Measurements from ENCODE around the gene NRP1. TPM values are rescaled to one million over a fixed set of nuclear protein-coding genes. Genes with fewer than 3 reads are reported as not detected.

NRP1 gene
- total RNA-seq, 2 experiments from 2014 or later, result 0.06 TPM; not detected in 1

- Mint-ChIP-seq H3K9me3 (no peaks in the 10 kb centered on the region), H3K27ac (no peak overlapping the region), H3K27me3 (peaks cover 18% of the 10 kb centered on the region), H3K4me3 (no peak overlapping the region), H3K4me1 (ENCODE audit: low read depth) (no peaks in the 10 kb centered on the region), H3K36me3 (ENCODE audit: low read depth) (no peaks in the 10 kb centered on the region)
- no peak for TF ChIP-seq CTCF (IDR thresholded peaks at IDR 0.05)
- H3K27ac ChIP-seq (ENCODE audit: low read depth in 1 of 2, low read length in 2 of 2), result no peak overlapping the region
- DNase-seq (no peak), ATAC-seq (ENCODE audit: poor library complexity) (no peak)
- CTCF ChIA-PET, result no interaction called here
- no peak overlapping the region for H3K4me3 ChIP-seq (ENCODE audit: low read length)
- POLR2A ChIA-PET, result no interaction called here
- H3K27me3 ChIP-seq (ENCODE audit: control insufficient read depth in 1 of 2, insufficient read depth in 2 of 2, low read length in 2 of 2), result peaks cover 2 to 6% of the 10 kb centered on the region in 2 experiments
- no peaks in the 10 kb centered on the region for H3K4me1 ChIP-seq (ENCODE audit: insufficient read depth, low read length)
- H3K9me3 ChIP-seq (ENCODE audit: control insufficient read depth in 1 of 2, insufficient read depth in 1 of 2, low read length in 2 of 2), result no peaks in the 10 kb centered on the region
- H3K36me3 ChIP-seq (ENCODE audit: insufficient read depth, low read length), result no peaks in the 10 kb centered on the region
- intact Hi-C loops (cut with DNase I, micrococcal nuclease), result no loop called here
Observed at GRCh38 chr10:33290321-33291052, 44.0 kb downstream of the NRP1 start.

GRCh38 chr10:33289776-33290175, 44.7 kb downstream of the NRP1 start:
- no peaks in the 10 kb centered on the region for H3K9me3 Mint-ChIP-seq
- TF ChIP-seq CTCF (IDR thresholded peaks at IDR 0.05), result no peak
- H3K27ac Mint-ChIP-seq, result no peak overlapping the region
- CTCF ChIA-PET, result no interaction called here
- H3K4me3 Mint-ChIP-seq, result no peak overlapping the region
- H3K36me3 Mint-ChIP-seq (ENCODE audit: low read depth), result no peaks in the 10 kb centered on the region
- H3K27ac ChIP-seq (ENCODE audit: low read depth in 1 of 2, low read length in 2 of 2), result no peak overlapping the region
- no peaks in the 10 kb centered on the region for H3K36me3 ChIP-seq (ENCODE audit: insufficient read depth, low read length)
- no peaks in the 10 kb centered on the region for H3K4me1 ChIP-seq (ENCODE audit: insufficient read depth, low read length)
- no peaks in the 10 kb centered on the region for H3K9me3 ChIP-seq (ENCODE audit: control insufficient read depth in 1 of 2, insufficient read depth in 1 of 2, low read length in 2 of 2)
- intact Hi-C loops (cut with DNase I, micrococcal nuclease), result no loop called here
- H3K27me3 Mint-ChIP-seq, result peaks cover 24% of the 10 kb centered on the region
- DNase-seq (no peak), ATAC-seq (ENCODE audit: poor library complexity) (no peak)
- peaks cover 2 to 6% of the 10 kb centered on the region in 2 experiments for H3K27me3 ChIP-seq (ENCODE audit: control insufficient read depth in 1 of 2, insufficient read depth in 2 of 2, low read length in 2 of 2)
- no peaks in the 10 kb centered on the region for H3K4me1 Mint-ChIP-seq (ENCODE audit: low read depth)
- no peak overlapping the region for H3K4me3 ChIP-seq (ENCODE audit: low read length)
- POLR2A ChIA-PET, result no interaction called here

GRCh38 chr10:33288127-33288526, 46.3 kb downstream of the NRP1 start:
- CTCF ChIA-PET, result interaction anchor here (1.0 kb wide), 1 partner anchor 11 kb away, joined by 3 read pairs; no protein-coding TSS in a partner anchor
- H3K27me3 Mint-ChIP-seq, result peaks cover 33% of the 10 kb centered on the region

More at GRCh38 chr10:33288127-33288526, 46.3 kb downstream of the NRP1 start:
- peaks cover 2 to 6% of the 10 kb centered on the region in 2 experiments for H3K27me3 ChIP-seq (ENCODE audit: control insufficient read depth in 1 of 2, insufficient read depth in 2 of 2, low read length in 2 of 2)
- H3K27ac Mint-ChIP-seq, result no peak overlapping the region
- H3K4me3 Mint-ChIP-seq, result no peak overlapping the region
- H3K9me3 ChIP-seq (ENCODE audit: control insufficient read depth in 1 of 2, insufficient read depth in 1 of 2, low read length in 2 of 2), result no peaks in the 10 kb centered on the region
- H3K27ac ChIP-seq (ENCODE audit: low read depth in 1 of 2, low read length in 2 of 2), result no peak overlapping the region
- H3K4me1 ChIP-seq (ENCODE audit: insufficient read depth, low read length), result no peaks in the 10 kb centered on the region
- ATAC-seq (ENCODE audit: poor library complexity), result no peak
- no peak overlapping the region for H3K4me3 ChIP-seq (ENCODE audit: low read length)
- no peak for TF ChIP-seq CTCF (IDR thresholded peaks at IDR 0.05)
- H3K36me3 ChIP-seq (ENCODE audit: insufficient read depth, low read length), result no peaks in the 10 kb centered on the region
- H3K9me3 Mint-ChIP-seq, result no peaks in the 10 kb centered on the region
- no peak for DNase-seq
- POLR2A ChIA-PET, result interaction anchor here (1.7 kb wide), 1 partner anchor 10 kb away, joined by 5 read pairs; no protein-coding TSS in a partner anchor
- no peaks in the 10 kb centered on the region for H3K4me1 Mint-ChIP-seq (ENCODE audit: low read depth)
- intact Hi-C loops (cut with DNase I, micrococcal nuclease), result no loop called here
- no peaks in the 10 kb centered on the region for H3K36me3 Mint-ChIP-seq (ENCODE audit: low read depth)
